ENCODE results near the gene HEPN1.

HEPN1 gene

DNA sequence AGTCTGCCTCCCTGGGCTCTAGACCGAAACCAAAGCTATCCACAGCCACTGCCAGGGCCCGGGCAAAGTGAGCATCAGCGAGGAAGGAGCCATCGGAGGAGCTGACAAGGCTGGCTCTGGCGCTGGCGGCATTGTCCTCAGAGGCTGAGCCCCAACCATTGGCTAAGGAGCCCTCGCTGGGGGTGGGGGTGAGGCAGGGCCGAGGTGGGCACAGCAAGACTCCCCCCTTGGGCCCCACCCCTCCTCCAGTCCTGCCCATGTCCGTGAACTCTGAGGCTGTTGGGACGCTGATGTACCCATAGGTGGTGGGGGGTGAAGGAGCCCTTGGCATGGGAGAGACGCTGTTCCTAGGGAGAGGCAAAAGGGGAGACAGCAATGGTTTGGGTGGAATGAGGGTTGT, 32.6 kb upstream of the HEPN1 start:
- no peak for DNase-seq

DNA sequence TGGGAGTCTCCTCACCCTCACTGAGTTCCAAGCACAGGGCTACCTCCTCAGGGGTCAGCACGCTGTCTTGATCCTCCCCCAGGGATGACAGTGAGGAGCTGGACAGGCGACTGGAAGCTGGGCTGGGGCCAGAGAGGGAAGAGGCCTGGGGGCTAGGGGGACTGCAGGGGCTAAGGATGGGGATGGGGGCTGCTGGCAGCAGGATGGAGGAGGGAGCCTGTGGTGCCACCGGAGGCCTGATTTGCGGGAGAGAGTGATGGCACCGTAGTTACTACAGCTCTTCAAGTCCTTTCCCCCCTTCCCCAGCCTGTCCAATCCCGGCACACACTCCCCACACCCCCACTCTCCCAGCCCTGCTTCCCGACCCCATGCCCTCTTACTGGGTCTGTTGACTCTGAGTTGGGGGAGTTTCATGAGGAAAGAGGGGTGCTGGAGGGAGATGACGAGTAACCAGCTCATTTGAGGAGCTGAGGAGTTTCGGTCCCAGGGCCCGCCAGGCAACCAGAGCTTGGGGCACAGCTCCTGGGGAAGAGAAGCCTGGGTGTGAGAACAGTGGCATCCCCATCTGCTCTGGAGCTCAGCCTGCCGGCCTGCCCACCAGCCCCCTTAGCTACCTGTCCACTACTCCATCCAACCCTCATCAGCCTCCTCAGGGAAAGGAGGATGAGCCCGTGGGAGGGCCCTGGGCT, 31.9 kb upstream of the HEPN1 start:
- no peak for DNase-seq

DNA sequence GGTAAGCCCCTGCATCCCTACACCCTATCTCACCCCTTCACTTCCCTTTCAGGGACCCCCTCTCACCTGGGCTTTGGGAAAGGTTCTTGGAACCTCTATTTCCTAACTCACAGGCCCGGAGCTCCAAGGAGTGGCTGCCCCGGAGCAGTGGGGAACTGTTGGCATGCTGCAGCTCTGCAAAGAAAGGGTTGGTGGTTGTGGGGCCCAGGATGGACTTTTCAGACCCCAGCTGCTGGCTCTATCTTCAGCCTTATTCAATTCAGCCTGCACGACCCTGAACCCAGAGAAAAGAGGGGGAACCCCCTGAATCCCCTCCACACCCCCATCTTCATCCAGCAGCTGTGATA, 31.4 kb upstream of the HEPN1 start:
- no peak for DNase-seq

DNA sequence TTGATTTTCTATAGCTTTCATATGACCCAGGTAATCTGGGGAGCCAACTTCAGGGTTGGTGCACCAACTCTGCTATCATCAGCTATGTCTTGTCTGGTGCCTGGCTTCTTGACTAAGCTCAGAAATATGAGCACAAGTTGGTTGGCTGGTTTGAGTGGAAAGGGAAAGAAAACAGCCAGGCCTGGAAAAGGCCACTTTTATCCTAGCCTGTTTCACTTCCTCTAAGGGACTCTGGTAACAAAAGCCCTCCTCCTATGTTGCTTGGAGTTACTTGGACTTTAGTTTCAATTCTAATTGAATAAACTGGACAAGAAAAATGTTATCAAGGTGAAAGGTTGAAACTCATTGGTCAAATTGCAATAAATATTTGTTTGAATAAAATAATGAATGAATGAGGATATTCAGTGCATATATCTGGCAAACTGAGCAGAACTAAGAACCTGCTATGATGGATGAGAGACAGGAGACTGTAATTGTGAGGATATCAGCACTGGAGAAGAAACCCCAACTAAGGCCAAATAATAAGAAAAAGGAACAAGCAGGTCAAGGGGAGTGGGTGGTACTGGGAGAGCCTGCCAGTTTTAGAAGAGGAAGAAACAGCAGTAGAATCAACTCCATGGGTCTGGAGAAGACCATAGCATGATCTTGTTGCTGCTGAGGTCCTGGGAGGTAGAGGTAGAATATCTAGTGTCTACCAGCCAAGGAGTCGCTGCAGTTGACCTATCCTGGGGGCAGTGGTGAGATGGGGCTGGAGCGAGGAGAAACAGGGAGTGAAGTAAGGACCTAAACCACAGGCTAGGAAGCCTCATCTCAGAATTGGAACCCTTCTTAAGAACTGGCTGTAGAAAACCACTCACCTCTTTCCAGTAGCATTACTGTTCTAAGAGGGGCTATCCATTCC, 29.6 kb upstream of the HEPN1 start:
- no peak for DNase-seq

DNA sequence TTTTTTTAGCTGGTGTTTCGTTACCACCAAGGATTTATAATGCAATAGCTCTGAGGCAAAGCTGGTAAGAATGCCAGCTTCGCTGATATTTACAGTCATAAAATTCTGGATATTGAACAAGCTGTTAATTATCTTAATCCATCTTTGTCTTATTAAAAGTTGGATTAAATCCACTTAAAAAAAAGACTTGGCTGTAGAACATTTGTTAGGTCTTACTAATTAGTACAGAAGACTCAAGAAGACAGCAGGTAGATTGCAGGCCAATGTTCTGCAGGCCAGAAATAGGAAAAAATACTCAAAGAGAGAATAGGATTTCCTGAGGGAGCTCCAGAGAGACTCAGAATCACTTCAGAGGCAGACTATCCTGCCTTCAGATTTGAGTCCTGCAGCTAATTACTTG, 28.9 kb upstream of the HEPN1 start:
- DNase-seq: no peak

DNA sequence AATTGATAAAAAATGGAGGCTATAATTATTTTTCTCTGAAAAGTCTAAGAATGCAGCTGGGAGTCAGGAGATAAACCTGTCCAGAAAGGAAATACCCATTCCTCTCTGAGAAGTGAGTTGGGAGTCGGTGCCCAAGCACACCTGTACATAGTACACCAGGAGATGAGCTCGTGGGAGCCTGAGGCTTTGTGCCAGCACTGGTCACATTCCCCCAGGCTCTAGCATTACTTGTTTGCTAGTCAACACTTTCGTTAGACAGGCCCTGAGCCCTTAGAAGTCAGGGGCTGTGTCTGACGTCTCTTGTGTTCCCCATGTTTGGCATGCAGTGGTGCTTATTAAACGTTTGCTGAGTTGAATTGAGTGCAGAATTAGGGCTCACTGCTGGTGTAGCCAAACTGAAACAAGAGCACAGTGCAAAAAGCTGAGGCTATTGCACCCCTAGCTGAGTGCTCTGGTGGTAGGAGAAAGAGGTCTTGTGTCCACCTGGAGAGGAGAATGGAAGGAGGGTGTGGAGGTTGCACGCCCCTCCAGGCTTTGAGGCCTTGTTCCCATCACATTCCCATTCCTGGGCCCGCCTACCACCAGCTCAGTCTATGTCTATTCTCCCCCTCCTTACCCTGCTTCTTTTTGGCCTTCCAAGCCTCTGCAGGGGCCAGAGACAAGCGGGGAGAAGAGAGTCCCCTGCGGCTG, 28.2 kb upstream of the HEPN1 start:
- DNase-seq: no peak

DNA sequence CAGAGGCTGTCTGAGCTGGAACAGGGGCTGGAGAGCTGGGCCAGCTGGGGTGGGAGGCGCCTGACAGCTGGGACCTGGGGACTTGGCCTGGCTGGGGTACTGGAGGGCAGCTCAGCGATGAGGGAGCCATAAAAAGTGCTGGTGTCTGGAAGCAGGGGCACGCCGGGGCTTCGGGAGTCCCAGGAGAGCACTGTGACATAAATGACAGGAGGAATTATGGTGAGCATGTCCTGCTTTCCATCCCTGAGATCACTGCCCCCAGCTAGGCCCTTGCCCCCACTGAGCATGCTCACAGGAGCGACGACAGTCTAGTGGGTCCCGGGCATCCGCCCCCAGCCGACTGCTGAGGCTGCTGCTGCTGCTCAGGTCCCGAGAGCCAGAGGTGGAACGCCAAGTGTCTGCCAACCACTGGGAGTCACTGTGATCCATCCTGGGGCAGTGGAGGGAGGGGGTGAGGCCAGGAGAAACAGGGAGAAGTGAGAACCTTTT, 27.6 kb upstream of the HEPN1 start:
- DNase-seq: no peak

DNA sequence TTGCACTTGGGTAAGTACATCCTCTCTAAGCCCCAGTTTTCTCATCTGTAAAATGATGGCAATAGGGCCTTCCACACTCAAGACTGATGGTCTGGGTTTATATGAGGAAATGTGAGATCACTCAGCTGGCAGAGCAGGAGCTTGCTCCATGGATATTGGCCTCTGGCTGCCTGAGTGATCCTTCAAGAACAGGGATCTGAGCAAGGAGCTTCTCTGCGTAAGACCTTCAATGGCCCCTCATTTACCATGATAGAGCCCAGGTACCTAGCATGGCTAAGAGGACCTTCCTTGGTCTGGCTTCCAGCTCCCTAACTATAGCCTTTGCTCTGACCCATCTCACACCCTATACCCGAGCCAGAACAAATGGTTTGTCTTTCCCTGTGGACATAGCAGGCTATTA, 26.9 kb upstream of the HEPN1 start:
- DNase-seq: no peak

DNA sequence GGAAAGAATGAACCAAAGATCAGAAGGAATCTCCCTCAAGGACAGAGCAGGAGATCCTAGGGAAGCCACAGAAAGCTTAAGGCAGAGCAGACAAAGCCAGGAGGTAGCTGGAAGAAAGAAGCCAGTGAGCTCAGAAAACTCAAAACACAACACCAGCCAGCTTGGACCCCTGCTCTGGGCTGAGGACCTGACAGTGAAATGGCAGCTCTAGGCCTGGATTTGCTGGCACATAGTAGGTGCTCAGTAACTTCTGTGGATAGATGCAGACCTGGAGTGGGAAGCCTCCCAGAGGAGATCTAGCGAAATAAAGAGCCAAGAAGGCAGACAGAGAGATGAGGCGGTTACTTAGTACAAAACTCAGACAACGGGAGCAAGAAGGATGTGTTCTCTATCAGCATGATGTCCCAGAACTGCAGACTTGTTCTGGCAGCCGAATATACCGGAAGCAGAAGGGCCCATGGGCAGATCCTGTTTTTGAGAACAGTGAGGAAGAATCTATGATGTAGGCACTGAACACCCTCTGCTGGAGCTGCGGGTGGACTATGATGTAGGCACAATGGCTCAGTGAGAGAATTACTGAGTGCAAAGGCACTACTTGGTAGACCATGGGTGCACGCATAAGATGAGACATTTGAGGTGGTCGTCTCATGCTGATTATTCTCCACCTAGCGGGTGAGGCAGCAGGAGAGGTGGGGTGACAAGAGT, 26.1 kb upstream of the HEPN1 start:
- no peak for DNase-seq

DNA sequence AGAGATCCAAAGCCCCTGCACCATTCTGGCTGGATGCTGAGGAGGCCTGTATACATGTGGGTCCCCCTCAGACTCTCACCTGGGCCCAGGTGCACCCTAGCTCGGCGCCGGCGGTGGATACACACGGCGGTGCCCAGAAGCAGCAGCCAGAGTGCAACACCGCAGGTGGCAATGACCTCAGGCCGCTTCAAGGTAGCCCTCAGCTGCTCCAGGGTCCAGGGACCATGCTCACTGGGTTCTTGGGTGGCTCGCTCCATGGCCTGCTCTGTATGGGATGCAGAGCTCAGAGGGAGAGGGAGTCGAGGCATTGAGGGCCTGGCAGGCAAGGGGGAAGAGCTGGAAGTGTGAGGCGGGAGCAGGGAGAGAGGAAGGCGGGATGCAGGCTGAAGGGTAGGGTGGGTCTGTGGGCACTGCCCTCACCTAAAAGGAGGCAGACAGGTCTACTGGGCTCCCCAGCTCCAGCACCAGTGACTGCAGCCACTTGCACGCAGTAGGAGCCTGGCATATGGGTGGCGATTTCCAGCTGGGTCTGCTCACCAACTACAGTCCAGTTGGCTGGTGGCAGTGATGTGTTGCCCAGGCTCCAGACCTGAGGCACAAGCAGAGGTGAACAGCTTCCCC, 25.2 kb upstream of the HEPN1 start:
- DNase-seq: no peak

DNA sequence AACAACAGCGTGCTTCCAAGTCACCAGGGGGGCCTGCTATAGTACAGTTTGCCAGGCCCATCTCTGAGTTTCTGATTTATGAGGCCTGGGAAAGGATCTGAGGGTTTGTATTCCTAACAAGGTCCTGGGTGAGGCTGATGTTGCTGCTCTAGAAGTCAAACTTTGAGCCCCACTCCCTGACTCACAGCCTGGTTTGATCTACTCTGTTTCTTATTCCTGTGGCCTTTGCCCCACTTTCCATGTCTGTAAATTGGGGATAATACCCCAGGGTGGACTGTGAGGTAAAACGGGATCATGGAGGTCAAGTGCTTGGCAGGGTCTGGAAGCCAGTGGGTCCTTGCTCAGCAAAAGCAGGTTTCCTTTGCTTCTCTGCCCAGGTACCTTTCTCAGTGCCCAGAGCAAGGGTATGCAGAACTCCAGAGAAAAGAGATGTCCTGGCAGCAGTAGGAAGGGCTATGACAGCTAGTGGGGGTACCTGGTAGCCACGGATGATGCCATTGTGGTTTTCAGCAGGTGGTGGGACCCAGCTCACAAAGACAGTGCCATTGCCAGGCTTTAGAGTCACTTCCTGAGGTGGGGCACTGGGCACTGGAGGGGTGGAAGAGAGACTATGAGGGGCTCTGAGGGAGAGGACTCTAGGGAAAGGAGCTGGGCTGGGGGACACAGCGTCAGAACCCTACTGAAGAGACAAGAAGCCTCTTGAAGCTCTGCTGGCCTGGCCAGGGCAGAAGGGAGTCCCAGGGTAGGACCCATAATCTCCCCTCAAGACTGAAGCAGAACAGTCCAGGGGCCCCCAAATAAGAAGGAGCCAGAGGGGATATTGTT, 24.2 kb upstream of the HEPN1 start:
- DNase-seq: no peak

DNA sequence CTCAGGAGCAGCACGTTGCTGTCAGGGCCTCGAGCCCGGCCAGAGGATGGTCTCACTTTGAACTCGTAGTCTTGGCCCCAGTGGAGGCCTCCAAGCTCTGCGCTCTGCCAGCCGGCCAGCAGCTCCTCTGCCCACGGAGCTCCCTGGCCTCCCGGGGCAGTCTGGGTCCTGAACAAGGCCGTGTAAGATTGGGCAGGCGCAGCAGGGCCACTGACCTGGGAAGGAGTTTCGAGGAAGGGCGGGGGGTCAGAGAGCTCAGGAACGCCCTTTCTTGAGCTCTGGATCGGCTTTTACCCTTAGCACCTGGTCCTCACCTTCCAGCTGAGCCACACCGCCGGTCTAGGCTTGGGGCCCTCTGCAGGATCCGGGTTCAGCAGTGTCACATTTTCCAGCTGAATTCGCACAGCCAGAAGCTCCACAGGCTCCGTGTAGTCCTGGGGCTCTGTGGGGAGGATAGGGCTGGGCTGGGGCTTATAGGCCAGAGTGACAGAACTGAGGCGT, 23.5 kb upstream of the HEPN1 start:
- DNase-seq: no peak

DNA sequence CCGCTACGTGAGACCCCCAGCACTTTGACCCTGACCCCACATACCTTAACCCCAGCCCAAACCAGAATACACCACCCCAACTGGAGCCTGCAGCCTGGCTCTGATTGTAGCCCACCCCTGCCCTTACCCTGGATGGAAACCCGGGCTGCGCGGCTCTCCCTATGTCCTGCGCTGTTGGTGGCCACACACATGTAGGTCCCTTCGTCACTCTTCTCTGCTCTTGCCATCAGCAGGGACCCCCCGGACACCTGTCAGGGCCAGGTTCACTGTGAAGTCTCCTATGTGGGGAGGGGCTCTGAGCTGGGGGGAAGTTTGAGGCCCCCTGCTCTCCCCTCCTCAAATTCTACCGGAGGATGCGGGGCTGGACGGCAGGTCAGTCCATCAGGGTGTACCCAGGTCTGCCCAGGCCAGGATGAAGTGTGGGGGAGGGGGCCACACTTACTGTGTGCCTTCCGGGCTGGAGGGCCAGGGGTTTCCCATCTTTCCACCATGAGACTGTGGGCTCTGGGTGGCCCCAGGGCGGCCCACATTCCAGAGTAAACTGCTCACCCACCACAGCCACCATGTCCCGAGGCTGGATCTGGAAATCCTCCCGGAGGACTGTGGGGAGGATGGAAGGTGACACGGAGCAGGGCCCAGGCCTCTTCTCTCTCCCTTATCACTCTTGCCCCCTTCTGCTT, 22.8 kb upstream of the HEPN1 start:
- no peak for DNase-seq

DNA sequence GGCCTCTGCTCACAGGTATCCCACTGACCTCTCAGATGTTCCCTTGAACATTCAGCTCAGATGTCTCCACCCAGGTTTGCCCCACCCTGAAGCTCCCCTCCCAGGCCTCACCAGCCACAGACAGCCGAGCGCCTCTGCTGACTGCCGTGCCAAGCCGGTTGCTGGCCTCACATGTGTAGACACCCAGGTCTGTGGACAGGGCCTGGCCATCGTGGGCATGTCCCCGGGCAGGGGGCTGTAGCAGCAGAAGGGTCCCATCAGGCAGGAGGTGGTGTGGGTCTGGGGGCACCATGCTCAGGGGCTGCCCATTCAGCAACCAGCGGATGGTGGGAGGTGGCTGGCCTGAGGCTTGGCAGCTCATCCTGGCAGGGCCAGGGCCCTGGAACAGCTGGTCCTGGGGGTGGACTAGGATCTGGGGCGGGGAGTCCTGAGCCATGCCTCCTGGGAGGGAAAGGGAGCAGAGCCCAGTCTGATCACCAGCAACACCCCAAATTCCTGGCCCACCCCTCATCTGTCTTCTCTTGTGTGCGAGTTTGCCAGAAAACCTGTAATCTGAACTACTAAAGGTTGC, 22.1 kb upstream of the HEPN1 start:
- DNase-seq: no peak

DNA sequence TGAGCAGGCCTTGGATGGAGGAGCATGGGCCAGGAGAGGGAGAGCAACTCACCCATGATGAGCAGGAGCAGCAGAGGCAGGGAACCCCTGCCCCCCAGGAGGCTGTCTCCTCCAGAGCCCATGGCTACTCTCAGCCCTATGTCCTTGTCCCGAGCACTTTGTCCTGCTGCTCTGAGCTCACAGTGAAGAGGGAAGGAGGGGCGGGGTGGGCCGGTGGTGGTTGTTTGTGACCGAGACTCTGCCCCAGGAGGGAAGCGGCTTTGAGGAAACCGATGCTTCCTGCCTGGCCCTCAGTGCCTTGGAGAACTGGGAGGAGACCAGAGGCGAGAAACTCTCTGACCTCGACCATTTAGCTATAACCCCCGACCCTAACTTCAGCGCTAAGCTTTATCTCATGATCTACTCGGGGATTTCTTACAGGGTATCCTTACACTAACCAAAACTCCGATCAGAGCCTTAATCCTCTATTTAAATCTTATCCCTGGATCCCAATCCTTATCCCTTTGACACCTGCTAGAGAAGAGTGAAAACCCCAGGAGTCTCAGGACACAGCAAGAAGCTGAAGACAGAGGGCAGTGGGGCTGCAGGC, 21.3 kb upstream of the HEPN1 start, which contains the start of gene ROBO4:
ROBO4 (minus strand) TSS at position 192 of the 589 bp plus-strand sequence; CDS start at position 122, 70 bp downstream.
- DNase-seq: no peak

DNA sequence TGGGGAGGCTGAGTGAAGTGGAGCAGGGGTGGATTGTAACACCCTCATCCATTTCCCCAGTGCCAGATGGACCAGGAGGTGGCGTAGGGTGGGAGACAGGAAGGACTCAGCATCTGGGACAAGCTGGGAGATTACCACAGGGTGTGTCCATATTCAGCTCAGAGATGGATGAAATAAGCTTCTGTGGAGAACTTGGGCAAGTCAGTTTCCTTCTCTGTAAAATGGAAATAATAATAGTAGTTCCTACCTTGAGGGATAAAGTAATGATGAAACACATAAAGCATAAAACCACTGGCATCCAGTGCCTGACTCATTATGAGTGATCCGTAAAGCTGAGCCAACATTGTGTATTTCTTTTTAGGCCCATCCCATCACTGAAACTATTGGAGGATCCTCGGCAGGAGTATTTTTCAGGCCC, 20.8 kb upstream of the HEPN1 start:
- DNase-seq: peak; percentile 89

DNA sequence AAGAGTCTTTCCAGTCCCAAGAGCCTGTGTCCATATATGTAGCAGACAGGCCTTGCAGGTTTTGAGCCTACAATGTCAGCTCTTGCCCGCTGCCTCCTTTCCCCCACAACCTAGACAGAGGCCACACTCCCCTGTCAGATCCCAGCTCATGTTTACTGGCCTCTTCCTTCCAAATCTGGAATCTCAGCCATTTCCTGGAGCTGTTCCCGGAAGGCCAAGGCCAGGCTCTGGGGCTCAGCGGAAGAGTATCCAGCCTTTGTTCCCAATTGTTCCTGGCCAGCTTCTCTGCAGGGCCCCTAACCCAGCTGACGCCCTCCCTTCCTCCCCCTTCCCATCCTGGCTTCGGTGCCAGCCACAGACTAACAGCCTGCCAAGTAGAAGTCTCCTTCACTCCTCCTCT, 20.3 kb upstream of the HEPN1 start:
- peak; percentile 70 for DNase-seq

DNA sequence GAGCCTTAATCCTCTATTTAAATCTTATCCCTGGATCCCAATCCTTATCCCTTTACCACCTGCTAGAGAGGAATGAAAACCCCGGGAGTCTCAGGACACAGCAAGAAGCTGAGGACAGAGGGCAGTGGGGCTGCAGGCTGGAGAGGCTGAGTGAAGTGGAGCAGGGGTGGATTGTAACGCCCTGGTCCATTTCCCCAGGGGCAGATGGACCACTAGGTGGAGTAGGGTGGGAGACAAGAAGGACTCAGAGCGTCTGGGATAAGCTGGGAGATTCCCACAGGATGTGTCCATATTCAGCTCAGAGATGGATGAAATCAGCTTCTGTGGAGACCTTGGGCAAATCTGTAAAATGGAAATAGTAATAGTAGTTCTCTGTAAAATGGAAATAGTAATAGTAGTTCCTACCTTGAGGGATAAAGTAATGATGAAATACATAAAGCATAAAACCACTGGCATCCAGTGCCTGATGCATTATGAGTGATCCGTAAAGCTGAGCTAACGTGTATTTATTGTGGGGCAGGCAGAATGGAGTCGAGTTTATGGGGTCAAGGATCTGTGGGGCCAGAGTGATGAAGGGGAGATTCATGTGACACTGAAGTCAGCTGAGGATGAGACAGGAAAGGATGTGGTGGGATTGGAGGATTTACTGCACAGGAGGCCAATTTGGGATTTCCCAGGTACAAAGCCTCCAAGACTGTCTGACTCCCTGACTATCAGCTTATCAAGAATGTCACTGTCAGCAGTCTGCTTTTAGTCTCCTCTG, 19.5 kb upstream of the HEPN1 start:
- DNase-seq: no peak

DNA sequence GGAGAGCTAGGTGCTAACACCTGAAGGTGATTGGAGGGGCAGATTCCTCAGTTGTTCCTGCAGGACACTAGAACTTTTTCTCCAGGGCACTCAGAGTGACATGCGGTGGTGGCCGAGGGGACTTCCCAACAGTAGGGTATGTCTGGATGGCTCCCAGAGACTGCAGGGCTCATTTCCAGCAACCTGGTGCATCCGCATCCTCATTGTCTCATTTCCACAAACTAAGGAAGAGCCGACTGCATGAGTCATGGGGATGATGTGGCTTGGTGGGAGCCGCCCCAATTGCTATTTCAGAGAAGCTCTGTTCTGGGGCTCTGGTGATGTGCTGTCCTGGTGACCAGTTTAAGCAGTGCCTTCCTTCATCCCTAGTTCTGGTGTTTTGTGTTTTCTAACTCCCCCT, 18.6 kb upstream of the HEPN1 start:
- DNase-seq: peak; percentile 83
